IPS-11a (cell line): ENCODE results near the gene OPN3.

Source experiments
- H3K4me3 ChIP-seq: one replicate; pipeline ENCODE4 v1.5.1; 2013; ENCODE audit warnings: low read depth, low read length, control low read depth

Gene OPN3

DNA sequence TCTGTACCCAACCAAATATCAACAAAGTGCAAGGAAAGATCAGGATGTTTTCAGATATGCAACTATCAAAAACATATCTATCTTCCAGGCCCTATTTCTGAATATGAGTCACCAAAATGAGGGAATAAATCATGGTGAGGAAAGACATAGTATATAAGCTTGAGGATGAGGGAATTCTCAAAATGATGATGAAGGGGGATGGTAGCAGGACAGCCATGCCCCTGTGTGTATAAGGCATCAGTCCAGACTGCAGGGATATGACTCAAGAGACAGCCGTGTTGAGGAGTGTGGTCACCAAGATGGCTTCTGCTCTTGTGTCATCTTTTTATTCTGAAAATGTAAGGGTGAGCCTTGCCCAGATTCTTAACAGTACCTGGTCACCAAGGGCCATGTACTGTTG lies 7.5 kb upstream of the OPN3 start:
- no peak overlapping the region for H3K4me3 ChIP-seq

- H3K4me3 ChIP-seq = no peak overlapping the region
Measured at GRCh38 chr1:241646201-241646600, 6.0 kb upstream of the OPN3 start.

GRCh38 chr1:241645199-241645598 lies 5.0 kb upstream of the OPN3 start:
- no peak overlapping the region for H3K4me3 ChIP-seq

- no peak overlapping the region for H3K4me3 ChIP-seq
Measured at GRCh38 chr1:241644259-241644658, 4.1 kb upstream of the OPN3 start.

DNA sequence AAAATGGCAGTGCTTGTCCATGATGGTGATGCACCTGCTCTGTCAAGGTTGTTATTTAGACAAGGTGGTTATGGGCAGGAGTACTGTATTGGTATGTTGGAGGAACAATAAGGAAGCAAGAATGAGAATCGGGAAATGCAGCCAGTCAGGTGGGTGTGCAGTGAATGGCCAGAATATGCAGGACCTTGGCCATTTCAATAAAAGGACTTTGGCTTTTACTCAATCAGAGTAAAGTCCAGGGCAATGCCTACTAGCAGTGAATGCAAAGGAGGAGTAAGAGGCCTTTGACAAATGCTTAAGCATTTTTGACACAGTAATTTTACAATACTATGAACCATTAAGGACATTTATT lies 2.4 kb upstream of the OPN3 start:
- no peak overlapping the region for H3K4me3 ChIP-seq

DNA sequence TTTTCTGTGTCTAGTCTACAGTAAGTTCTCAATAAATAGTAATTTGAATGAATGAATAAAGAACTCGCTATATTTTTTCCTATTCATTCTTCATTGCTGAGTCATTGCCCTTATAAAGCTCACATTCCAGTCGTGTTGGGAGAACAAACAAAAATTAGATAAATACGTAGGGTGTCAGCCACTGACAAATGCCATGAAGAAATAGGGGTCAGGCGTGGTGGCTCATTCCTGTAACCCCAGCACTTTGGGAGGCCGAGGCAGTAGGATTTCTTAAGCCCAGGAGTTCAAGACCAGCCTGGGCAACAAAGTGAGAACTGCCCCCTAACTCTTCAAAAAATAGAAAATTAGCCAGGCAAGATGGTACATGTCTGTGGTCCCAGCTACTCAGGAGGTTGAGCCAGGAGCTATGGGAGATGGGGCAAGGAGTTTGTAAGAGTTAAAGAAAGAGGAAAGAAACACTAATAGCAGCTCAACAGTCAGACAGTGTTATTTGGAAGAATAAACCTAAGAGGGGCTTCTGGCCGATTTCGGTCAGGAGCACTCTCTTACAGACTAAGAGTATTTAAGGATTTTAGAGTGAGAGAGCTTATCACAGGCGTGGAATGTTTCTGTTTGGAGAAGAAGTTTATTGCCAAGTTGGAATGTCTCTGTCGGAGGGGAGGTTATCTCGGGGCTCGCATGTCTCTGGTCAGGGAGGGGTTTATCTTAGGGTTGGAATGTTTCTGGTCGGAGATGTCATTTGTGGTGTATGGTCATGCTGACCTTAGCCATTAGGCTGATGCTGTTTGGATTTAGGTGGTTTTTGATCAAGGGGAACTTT lies 1.8 kb upstream of the OPN3 start:
- H3K4me3 ChIP-seq = no peak overlapping the region

GRCh38 chr1:241640867-241641622 lies 876 bp upstream of the OPN3 start:
- H3K4me3 ChIP-seq = no peak overlapping the region

GRCh38 chr1:241639623-241640148 lies 483 bp downstream of the OPN3 start:
- peak overlapping the region; percentile 93 for H3K4me3 ChIP-seq

DNA sequence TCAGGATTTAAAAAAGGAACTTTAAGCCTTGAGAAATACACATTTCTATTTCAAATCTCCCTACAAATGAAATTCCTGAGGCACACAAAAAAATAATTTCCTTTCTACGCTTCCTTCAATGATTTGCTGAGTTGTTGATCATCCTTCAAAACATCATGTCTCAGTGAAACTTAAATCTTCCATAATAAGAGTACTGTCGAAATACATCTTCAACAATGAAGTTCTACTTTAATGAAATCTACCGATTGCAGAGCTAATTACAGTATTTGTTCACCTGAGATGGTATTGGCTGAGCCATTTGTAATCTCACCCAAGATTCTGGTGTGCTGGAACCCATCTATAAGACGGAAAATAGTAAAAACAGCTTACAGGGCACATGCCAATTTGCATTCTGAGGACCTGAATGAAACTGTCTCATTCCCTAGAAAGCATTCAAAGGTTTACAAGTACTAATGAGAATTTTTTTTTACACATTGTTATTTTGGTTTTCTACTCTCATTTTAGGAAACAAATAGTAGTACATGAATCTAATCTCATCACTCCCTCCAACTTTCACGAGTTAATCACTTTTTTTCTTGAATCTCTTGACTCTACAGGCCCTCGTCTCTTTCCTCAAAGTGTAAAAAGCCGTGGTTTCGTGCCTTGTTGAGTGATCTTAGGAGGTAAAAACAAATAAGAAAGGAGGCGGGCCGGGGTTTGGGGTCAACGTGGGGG lies 1.1 kb downstream of the OPN3 start:
- peak overlapping the region; percentile 93 for H3K4me3 ChIP-seq

DNA sequence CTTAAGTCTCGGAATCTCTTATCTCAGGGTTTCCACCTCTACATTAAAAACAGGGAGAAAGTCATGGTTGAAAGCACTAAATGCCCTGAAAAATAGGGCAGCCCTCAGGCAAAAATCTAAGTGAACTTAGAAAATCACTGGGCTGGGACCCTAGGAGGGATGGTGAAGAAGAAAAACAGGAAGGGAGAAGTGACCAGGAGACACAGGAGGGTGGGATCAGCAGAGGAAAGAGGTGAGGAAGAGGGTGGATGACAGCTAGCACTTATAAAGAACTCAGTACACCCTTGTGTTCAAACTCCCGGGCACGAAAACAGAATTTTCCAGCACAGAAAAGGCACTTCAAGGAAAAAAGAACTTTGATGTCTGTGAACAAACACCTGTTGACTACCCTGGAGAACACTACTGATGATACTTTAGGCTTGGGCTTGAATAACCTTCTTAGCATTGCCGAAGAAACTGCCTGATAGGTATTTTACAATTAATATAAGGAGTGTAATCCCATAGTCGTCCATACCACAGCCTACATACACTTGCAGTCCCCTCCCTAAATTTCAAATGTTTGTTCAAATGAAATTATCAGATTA lies 2.0 kb downstream of the OPN3 start:
- peak overlapping the region; percentile 4 for H3K4me3 ChIP-seq

DNA sequence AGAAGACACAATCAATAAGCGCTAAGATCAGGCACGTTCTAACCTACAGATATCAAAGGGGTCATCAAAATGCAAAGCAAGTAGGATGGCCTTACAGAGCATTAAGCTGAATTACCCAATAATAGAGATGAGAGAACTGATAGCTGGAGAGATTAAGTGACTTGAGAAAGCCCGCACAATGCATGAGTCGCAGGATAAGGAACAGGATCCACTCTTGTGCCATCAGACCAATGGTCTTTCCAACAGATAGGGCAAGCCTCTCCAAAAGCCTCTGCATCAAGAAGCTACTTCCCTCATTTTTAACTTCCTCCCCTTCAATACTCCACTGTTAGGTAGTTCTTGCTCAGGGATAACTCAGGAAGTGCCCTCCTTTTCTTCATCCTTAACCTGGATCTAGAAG lies 2.6 kb downstream of the OPN3 start:
- no peak overlapping the region for H3K4me3 ChIP-seq

GRCh38 chr1:241637046-241637590 lies 3.1 kb downstream of the OPN3 start:
- H3K4me3 ChIP-seq = no peak overlapping the region

GRCh38 chr1:241636291-241636690 lies 3.9 kb downstream of the OPN3 start:
- no peak overlapping the region for H3K4me3 ChIP-seq

DNA sequence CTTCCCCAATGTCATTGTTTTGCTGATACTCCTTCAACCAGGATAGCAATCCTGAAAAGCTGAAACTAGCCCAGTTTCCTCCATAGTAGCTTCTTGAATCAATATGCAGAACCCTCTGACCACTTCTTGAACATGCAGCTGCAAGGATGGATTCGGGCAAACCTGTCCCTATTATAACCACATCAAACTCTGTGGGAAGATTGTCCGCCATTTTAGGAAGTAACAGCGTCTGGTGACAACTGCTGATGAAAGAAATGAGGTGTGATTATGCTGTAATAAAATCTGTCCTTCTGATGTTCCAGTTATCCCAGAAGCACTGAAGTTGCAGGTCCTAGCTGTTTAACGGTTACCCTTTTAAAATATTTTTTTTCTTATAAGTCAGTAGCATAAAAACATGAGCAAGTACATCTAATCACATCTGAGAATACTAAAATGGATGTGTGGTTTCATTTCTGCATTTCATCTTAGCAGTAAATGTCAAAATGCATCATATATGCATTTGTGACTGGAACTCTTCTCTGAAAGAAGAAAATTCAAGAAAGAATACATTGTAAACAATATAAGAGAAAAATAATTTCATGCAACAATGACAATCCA lies 4.5 kb downstream of the OPN3 start:
- H3K4me3 ChIP-seq = no peak overlapping the region

DNA sequence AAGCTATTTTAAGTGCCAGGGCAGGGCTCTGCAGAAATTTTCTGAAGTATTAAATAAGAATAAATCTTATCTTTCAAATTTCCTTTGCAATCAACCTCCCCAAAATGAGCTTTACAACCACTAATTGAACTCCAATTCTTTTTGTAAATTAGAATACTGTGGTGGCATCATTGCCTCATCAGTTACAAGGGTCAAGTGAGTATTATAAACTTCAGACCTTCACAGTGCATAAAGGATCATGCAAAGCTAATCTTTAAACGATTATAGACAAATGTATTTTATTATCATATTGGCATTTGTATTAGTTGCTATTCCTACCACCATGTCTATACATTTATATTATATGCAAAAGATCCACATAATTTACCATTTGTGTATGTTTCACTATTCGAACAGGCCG lies 7.2 kb downstream of the OPN3 start:
- no peak overlapping the region for H3K4me3 ChIP-seq

- no peak overlapping the region for H3K4me3 ChIP-seq
Measured at GRCh38 chr1:241631674-241632073, 8.5 kb downstream of the OPN3 start.

DNA sequence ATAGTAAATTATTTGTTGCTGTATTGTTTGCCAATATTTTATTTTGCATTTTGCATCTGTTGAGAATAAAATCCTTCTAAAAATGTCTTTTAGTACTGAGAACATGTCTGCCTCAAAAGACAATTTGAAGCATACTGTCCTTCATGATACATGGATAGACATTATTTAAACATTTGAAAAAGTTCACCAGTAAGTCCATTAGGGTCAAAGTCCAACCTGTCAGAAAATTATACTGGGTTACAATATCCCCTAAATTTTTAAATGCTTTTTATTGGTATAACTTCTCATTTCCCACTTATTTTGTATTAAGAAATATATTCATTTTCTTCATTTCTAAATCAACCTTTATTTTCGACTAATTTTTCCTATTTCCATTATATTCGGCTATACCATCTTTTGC lies 9.3 kb downstream of the OPN3 start:
- no peak overlapping the region for H3K4me3 ChIP-seq

DNA sequence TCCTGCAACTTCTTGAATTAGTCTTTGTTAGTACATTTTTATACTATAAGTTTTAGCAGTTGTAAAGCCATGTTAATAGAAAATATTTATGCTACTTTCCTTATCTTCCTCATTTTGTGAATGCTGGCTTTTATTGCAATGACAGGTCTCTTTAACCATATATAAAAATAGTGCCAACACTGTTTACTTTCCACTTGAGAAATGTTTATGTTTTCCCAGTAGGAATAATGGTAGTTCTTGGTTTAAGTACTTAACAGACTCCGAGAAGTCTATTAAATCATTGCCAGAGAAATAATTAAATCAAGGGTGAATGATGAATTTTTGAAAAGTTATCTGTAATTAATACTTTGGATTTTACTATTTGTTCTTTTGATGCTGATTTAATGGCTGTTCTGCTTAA lies 9.7 kb downstream of the OPN3 start:
- H3K4me3 ChIP-seq = no peak overlapping the region

DNA sequence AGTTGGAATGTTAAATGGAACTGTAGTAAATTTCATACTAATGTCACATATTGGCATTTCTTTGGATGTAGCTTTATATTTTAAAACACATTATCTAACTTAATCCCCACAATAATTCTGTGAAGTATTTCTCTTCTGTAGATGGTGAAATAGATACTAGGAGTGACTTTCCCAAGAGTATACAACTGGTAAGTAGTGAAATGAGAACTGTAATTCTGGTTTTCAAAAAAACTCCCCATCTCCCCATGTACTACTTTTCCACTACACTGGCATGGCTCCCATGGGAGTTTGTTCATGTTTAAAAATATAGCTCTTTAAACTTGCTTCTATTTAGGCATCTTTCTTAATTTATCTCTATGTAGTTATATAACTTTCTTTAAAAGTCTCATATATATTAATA lies 10.2 kb downstream of the OPN3 start:
- no peak overlapping the region for H3K4me3 ChIP-seq

DNA sequence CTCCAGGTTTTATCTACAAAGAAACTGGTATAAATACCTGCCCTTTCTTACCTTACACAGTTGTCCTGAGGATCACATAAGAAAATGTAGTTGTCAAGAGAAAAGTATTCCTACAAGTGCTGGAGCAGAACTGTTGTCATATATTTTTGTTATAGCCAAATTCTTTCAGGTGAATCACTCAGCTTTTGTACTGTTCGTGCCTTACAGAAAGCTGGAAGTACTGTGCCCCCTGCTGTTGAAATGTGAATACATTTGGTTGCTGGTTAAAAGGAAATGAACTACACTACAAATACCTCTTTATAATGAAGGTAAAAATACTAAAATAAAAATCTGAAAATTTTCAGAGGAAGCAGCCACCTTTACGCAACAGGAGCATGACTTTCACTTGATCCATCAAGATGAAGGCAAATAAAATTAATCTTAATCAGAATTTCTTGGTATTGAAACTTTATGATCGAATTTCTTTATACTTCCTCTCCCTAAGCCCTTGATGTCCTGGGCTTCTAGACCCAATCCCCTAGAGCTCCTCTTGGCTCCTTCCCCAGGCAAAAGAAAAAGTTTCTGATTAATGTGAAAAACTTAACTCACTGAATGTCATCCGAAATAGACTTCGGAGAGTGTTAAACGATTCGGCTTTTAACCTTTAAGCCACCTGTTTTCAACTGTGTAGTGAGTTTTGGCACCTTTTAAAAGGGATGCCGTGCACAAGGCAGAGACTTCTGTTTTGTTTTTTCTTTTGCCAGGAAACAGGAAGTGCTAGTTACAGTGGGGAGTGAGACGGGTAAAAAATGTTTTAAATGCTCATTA lies 12.5 kb downstream of the OPN3 start:
- no peak overlapping the region for H3K4me3 ChIP-seq
